ENCODE results near the gene GRM8.

- TF ChIP-seq CTCF (IDR thresholded peaks at IDR 0.05; ENCODE audit: low read length) = no peak
- no peak for TF ChIP-seq EZH2 (optimal IDR thresholded peaks at IDR 0.05; ENCODE audit: low read depth, low read length)
- TF ChIP-seq EZH2phosphoT487 (IDR thresholded peaks at IDR 0.05; ENCODE audit: low read length) = no peak
Observed at GRCh38 chr7:127154101-127154500, 98.6 kb downstream of the GRM8 start.
